HG03378 (cell line): ENCODE data around the gene SPECC1L.
"Not testable (repeated sequence)": the region's sequence is repeated elsewhere in the genome, so short reads cannot be mapped to it uniquely, and the experiment has no call there.

Source experiments
- ATAC-seq: cut with Tn5 transposase; IDR thresholded peaks from one replicate; pipeline ENCODE4 v1.9.1; 2021; ENCODE audit warnings: mild to moderate bottlenecking, moderate library complexity; ENCODE audit not compliant: unreplicated experiment

The SPECC1L gene

DNA sequence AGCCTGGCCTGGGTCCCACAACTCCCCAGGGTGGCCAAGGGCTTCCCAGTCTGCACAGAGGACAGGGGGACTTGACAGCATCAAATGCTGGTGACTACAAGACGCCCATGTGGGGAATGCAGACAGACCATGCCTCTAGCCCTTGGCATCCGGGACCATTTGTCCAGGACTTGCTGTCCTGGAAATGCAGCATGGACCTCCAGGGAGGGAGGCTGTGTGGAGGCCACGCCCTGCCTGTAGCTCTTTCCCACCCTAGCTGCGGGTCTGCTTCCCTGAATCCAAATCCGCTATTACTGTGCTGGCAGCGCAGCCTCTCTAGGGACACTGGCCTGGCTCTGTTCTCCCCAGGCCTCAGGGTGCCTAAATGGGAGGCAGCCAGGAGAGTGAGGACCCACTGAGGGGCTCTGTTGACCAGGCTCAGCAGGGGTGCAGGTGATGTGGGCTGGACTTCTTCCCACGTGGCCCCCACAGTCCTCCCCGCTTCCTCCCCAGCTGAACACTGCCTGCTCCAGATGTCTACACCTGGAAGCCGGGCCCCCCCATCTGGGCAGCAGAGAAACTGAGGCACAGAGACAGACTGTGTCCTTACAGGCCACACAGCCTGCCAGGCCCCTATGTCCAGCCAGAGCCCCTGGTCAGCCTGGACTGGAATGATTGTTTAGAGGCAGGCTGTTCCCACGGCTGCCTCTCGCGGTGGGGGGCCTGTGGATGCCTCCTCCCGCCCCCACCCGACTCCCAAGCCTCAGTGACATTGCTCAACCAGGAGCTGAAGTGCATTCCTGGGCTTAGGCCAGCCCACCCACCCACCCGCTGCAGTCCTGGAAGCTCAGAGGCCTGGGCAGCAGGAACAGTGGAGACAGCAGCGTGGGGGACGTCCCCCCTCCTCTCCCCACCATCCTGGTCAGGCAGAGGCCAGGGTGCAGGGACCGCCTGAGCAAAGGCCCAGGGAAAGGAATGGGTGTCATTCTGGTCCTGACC, 24.8 kb upstream of the SPECC1L start:
- not testable (repeated sequence) for ATAC-seq

GRCh38 chr22:24247011-24247507, 23.6 kb upstream of the SPECC1L start:
- ATAC-seq: no peak

DNA sequence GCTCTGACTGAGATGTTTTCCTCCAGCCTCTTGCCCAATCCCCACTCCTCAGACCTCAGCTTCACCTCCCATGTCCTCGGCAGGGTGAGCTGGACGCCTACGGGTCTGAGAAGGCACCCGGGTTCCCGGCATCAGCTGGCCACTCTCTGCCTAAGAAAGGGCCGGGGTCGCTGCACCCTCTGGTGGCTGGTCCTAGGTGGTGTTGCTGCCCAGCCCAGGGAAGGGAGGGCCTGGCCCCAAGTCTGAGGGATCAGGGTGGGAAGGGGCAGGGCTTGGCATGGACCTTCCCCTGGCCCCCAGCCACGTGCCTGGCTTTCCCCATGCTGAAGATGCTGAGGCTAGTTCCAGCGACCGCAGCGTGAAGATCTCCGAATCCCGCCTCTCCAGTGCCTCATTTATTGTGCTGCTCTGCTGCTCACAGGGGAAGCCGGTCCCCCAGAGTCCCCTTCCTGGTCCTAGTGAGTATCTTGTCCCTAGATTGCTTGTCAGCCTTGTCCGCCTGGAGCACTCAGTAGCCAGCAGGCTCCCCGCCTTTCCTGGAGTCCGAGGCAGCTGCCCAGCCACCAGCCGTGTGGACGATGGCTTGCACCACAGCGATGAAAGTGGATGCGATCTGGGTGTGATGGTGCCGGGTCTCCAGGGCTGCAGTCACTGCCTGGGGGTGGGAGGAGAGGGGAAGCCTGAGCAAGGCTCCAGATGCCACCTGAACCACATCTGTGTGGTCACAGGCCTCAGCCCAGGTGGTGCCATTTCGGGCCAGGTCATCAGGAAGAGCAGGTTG, 22.9 kb upstream of the SPECC1L start:
- ATAC-seq: no peak

DNA sequence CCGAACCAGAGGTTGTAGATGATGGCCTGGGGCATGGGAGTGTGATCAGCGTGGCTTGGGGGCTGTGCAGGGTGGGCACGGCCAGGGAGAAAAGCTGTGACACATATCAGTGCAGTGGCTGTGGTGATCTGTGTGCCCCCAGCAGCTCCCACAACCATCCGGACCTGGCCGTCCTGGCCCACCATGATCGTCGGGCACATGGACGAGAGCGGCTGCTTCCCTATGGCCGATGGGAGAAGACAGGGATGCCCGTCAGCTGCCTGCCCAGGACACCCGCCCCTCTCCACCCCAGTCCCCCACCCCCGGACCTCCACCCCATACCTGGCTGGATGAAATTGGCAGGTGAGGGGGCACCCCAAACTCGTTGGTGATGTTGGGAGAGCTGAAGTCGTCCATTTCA, 22.0 kb upstream of the SPECC1L start:
- ATAC-seq: not testable (repeated sequence)

- not testable (repeated sequence) for ATAC-seq
These were observed 21.2 kb upstream of the SPECC1L start for GRCh38 chr22:24249413-24249812.

DNA sequence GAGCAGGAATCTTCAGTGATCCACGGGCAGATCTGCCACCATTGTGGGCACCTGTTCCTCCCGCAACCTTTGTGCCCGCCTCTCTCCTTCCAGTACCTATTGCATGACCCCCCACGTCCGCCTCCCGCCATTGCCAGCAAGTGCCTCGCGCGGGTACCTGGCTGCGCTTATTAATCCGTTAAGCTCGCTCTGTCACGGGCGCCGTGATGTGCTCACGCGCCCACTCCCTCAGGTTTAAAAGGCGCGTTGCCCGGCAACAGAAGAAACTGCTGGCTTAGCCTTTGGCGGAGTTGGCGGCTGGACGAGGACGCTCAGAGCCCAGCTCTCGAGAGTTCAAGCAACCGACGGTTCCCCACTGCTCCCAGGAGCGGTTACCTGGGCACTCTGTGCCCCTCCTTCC, 19.3 kb upstream of the SPECC1L start:
- not testable (repeated sequence) for ATAC-seq

GRCh38 chr22:24253126-24253525, 17.5 kb upstream of the SPECC1L start:
- not testable (repeated sequence) for ATAC-seq

DNA sequence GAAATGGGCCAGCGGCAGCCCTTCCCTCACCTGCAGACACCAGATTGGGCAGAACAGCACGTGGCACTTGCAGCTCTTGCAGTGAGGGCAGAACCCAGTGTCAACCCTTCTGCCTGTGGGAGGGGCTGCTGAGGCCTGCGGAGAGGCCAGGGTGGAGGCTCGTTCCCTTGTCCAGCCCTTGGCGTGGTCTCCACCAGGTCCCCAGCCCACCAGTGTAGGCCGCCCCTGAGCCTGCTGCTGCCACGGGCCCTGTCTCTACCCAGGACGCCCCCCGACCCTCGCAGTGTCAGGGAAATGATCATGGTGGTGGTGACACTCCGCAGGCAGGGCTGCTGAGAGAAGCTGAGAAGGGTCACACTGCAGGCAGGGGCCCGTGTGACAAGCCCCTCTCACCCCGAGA, 14.5 kb upstream of the SPECC1L start:
- not testable (repeated sequence) for ATAC-seq

DNA sequence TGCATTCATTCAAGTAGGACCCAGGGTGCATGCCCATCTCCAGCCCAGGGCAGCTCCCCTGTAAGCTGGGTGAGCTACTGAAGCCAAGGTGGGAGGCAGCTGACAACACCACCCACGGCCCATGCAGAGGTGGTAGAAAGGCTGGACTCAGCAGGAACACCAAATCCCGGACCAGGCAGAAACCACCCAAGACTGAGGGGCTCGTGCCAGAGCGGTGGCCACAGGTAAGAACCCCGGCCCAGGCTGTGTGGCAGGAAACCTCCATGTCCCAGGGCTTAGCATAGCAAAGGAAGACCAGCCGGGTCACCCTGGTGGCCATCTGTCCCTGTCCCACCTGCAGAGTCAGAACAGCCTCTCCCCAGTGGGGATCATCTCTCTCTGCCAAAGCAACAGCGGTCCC, 13.9 kb upstream of the SPECC1L start:
- ATAC-seq: not testable (repeated sequence)

DNA sequence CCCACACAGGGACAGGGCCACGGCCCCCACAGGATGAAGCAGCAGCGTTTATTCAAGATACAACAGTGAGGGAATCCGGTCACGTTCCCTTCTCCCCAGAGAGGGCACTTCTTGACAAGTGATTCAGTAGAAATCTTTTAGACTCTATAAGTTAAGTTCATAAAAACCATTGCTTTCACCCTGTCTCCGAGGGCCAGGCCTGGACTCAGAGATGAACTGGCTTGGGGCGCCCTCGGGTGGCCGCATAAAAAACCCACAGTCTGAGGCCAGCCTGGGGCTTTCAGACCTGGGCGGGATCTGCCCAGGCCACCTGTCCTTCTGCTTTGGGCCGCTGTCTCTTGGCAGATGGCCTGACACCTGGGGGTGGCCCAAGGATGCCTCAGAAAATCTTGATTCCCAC, 11.2 kb upstream of the SPECC1L start:
- not testable (repeated sequence) for ATAC-seq

DNA sequence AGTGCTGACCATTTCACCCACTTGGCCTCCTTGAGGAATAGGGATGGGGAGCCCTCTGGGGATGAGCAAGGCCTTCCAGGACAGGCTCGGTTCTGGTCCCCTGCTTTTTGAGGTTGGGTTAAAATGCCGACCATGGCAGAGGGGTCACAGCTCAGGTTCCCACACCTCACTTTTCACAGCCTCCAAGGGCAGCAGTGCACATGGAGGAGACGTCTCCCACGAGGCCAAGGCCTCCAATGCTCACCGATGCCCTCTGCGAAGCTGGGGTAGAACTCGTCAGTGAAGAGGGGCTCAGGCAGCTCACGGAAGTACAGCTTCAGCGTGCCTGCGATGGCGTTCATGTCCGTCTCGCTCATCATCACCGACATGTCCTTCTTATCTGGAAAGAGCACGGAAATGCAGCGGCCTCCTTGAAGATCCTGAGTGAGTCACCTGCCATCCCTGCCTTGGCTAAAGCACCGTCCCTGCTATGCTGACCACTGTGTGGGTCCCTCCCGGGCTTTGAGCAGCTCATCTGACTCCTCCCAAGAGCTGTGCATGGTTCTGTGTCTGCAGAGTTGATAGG, 8.4 kb upstream of the SPECC1L start:
- ATAC-seq: not testable (repeated sequence)

- not testable (repeated sequence) for ATAC-seq
These were observed 7.2 kb upstream of the SPECC1L start for GRCh38 chr22:24263479-24263878.

DNA sequence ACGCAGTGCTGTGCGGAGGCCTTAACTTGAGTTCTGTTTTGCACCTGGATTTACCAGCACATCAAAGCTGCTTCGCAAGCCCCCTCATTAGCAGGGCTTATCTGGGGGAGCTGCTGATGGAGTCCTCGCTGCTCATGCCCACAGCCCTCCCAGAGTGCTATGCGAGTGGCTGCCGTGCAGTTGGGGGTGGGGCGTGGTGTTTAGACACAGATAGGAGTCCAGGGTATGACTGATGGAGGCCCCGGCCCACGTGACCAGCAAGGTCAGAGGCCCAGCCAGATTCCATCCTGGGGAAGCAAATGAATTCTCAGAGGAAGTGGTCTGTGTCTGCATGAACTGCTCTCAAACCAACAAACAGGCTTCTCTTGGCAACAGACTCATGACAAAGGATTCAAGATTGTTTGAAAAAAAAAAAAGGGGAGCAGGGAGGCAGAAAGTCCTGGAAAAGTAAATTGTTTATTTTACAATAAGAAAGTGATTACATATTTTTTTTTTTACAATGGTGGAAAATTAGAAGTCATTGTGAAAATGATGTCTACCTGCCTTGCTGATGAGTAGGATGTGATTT, 6.2 kb upstream of the SPECC1L start:
- not testable (repeated sequence) for ATAC-seq

DNA sequence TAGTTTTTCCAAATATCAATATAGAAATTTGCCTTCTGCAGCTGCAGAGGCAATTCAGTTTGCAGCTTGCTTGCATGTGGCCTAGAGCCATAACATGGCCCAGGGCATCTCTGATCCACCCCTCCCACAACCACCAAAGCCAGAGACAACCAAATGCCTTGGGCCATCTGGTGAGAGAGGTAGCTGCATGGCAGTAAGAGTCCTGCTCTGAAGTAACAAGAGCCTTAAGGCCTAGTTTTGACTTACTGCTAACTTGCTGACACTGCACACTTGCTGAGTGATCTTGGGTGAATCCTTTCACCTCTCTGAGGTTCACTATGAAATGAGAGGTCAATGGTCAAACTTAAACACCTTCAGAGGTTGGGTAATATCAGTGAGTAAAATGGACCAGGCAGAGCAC, 4.9 kb upstream of the SPECC1L start:
- no peak for ATAC-seq

- not testable (repeated sequence) for ATAC-seq
These were observed 4.1 kb upstream of the SPECC1L start for GRCh38 chr22:24266495-24266894.

DNA sequence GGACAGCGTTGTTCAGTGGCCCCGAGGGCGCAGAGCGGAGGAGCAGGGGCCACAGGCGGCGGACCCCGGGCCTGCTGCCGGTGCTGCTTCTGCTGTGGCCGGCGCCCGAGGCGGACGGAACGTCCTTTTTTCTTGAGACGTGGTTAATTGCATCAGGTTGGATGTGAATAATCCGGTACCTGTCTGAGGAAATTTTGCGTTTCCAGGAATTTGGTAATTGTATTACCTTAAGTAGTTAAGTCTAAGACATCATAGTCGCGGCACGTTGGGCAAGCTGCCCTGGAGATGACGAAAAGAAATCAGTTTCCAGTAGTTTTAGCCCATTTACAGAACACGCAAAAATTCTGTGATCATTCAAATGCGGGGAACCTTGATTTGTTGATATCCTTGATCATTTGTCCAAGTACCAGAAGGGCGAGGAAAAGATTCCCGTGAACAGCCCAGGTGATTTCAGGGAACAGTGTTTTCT, 789 bp downstream of the SPECC1L start:
- no peak for ATAC-seq

DNA sequence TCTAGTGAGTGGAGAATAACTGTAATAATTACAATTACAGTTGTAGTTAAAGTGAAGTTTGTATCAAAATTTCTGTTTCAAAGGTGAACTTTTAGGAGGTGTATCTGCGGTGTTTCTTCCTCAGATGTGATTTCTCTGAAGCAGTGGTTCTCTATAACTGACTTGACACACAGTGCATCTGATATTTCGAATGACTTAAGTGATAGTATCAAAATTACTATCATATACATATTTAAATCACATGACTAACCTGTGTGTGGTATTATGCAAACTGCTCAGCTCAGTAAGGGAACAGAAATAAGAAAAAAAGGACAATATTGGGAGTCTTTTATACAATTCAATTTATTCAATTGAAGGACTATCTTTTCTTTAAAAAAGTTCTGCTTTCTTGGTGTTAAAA, 2.4 kb downstream of the SPECC1L start:
- not testable (repeated sequence) for ATAC-seq

DNA sequence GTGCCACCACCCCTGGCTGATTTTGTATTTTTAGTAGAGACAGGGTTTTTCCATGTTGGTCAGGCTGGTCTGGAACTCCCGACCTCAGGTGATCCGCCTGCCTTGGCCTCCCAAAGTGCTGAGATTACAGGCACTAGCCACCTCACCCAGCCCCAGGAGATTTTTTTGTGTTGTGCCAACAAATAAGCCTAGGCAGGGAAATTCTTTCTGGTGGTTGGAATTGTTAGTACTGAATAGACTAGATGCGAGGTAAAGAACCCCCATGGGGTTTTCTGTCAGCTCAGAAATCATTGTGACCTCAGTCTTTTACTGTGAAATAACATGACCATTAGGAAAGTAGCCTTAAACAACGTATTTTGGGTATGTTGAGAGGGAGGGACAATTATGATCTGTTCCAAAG, 3.3 kb downstream of the SPECC1L start:
- not testable (repeated sequence) for ATAC-seq

GRCh38 chr22:24274696-24275405, 4.2 kb downstream of the SPECC1L start:
- ATAC-seq: not testable (repeated sequence)

GRCh38 chr22:24280363-24280762, 9.7 kb downstream of the SPECC1L start:
- not testable (repeated sequence) for ATAC-seq
